HEK293 (cell line): ENCODE results near the gene CNTN2.

ENCODE experiments used
- CTCF ChIP-seq: fragments of 450-650 bp; formaldehyde crosslinking; IDR thresholded peaks from 2 replicates; pipeline ENCODE4 v1.5.1; 2016; ENCODE audit warnings: missing biosample characterization, missing genetic modification characterization
- REST ChIP-seq: fragments of 450-650 bp; formaldehyde crosslinking; IDR thresholded peaks from 2 replicates; pipeline ENCODE4 v1.5.1; 2016; ENCODE audit warnings: missing biosample characterization, missing genetic modification characterization
- YY1 ChIP-seq: fragments of 450-650 bp; formaldehyde crosslinking; IDR thresholded peaks from 2 replicates; pipeline ENCODE4 v1.5.1; 2018; ENCODE audit warnings: missing biosample characterization, missing genetic modification characterization
- ZFP37 ChIP-seq: fragments of 450-650 bp; formaldehyde crosslinking; IDR thresholded peaks from 2 replicates; pipeline ENCODE4 v1.5.1; 2016; ENCODE audit warnings: missing biosample characterization, missing genetic modification characterization
- ZNF169 ChIP-seq: fragments of 450-650 bp; formaldehyde crosslinking; IDR thresholded peaks from 2 replicates; pipeline ENCODE4 v1.5.1; 2016; ENCODE audit warnings: missing biosample characterization, missing genetic modification characterization
- ZNF221 ChIP-seq: fragments of 450-650 bp; formaldehyde crosslinking; IDR thresholded peaks from 2 replicates; pipeline ENCODE4 v1.5.1; 2017; ENCODE audit warnings: missing biosample characterization, missing genetic modification characterization, borderline replicate concordance
- ZNF24 ChIP-seq: fragments of 450-650 bp; formaldehyde crosslinking; IDR thresholded peaks from 2 replicates; pipeline ENCODE4 v1.5.1; 2016; ENCODE audit warnings: missing biosample characterization, missing genetic modification characterization

GRCh38 chr1:205057808-205058575 is 15.0 kb downstream of the CNTN2 start:
- TF ChIP-seq CTCF (tag by site-specific recombination) (no peak), YY1 (no peak), ZNF221 (tag by site-specific recombination) (no peak), ZNF24 (no peak), REST (no peak), ZNF169 (no peak), ZFP37 (tag by site-specific recombination) (no peak)
